CD14-positive monocyte (primary cell): ENCODE results near the gene IER2. TPM values are rescaled to one million over a fixed set of nuclear protein-coding genes. Genes with fewer than 3 reads are reported as not detected.

Experiments used
- DNase-seq, 3 donors: peaks; one replicate each; pipeline ENCODE4 v3.0.0-alpha.2; 2011 to 2022
- H2AFZ ChIP-seq: 2 replicates; pipeline ENCODE4 v1.6.0; 2012; ENCODE audit warnings: mild to moderate bottlenecking, low read depth, low read length, inconsistent platforms; ENCODE audit not compliant: insufficient read depth, poor library complexity, severe bottlenecking
- H3K27ac ChIP-seq, 2 donors: 1 replicate in 1 of 2; 2 replicates in 1 of 2; pipeline ENCODE4 v1.5.1; 2012 to 2013; ENCODE audit warnings: low read length in 2 of 2, control low read depth in 1 of 2, inconsistent platforms in 1 of 2, low read depth in 1 of 2, mild to moderate bottlenecking in 1 of 2
- H3K27me3 ChIP-seq, 2 donors: one replicate each; pipeline versions ENCODE4 v1.6.0 to v1.6.1; 2011 to 2013; ENCODE audit warnings: low read length in 2 of 2; ENCODE audit not compliant: control insufficient read depth in 2 of 2, insufficient read depth in 2 of 2
- H3K36me3 ChIP-seq, 2 donors: replicated peaks in 1 of 2; 1 replicate in 1 of 2; 2 replicates in 1 of 2; pipeline versions ENCODE4 v1.5.1 to v1.6.1; 2012 to 2013; ENCODE audit warnings: low read length in 2 of 2, control low read depth in 1 of 2, inconsistent platforms in 1 of 2, mild to moderate bottlenecking in 1 of 2; ENCODE audit not compliant: insufficient read depth in 2 of 2, control insufficient read depth in 1 of 2
- H3K4me1 ChIP-seq, 2 donors: 1 replicate in 1 of 2; 2 replicates in 1 of 2; pipeline versions ENCODE4 v1.5.1 to v1.6.1; 2012 to 2013; ENCODE audit warnings: low read length in 2 of 2, control low read depth in 1 of 2, inconsistent platforms in 1 of 2, mild to moderate bottlenecking in 1 of 2, moderate library complexity in 1 of 2; ENCODE audit not compliant: insufficient read depth in 2 of 2, control insufficient read depth in 1 of 2
- H3K4me2 ChIP-seq: replicated peaks from 2 replicates; pipeline ENCODE3; 2012; ENCODE audit warnings: low read length, moderate library complexity, mild to moderate bottlenecking; ENCODE audit not compliant: poor library complexity, severe bottlenecking; ENCODE audit errors: extremely low read depth
- H3K4me3 ChIP-seq, 3 experiments: fragments of 200-600 bp in 1 of 3; sonication (generic) in 1 of 3; replicated peaks in 1 of 3; 1 replicate in 2 of 3; 2 replicates in 1 of 3; pipeline ENCODE4 v1.5.1; 2011 to 2013; ENCODE audit warnings: low read length in 3 of 3, mild to moderate bottlenecking in 3 of 3, control low read depth in 2 of 3, low read depth in 2 of 3, inconsistent platforms in 1 of 3, moderate library complexity in 1 of 3
- H3K79me2 ChIP-seq: 2 replicates; pipeline ENCODE4 v1.6.0; 2012; ENCODE audit warnings: mild to moderate bottlenecking, control low read depth, inconsistent platforms, low read length, moderate library complexity; ENCODE audit not compliant: insufficient read depth
- H3K9ac ChIP-seq: 2 replicates; pipeline ENCODE4 v1.6.0; 2017; ENCODE audit warnings: low read length, mild to moderate bottlenecking; ENCODE audit not compliant: insufficient read depth, poor library complexity, severe bottlenecking
- H3K9me3 ChIP-seq, 2 donors: replicated peaks in 1 of 2; 1 replicate in 1 of 2; 2 replicates in 1 of 2; pipeline versions ENCODE4 v1.5.1 to v1.6.1; 2012 to 2013; ENCODE audit warnings: low read length in 2 of 2, control low read depth in 1 of 2; ENCODE audit not compliant: control insufficient read depth in 1 of 2, insufficient read depth in 1 of 2
- H4K20me1 ChIP-seq: 2 replicates; pipeline ENCODE4 v1.6.0; 2012; ENCODE audit warnings: mild to moderate bottlenecking, low read length, control low read depth, moderate library complexity; ENCODE audit not compliant: insufficient read depth
- H3K27ac Mint-ChIP-seq, 7 donors: one replicate each; pipeline ENCODE4 v1.8.0; 2020; ENCODE audit warnings: mild to moderate bottlenecking in 7 of 7, mixed read lengths in 7 of 7, moderate library complexity in 6 of 7, inconsistent platforms in 2 of 7
- H3K27me3 Mint-ChIP-seq, 3 donors: one replicate each; pipeline ENCODE4 v1.8.0; 2021 to 2022; ENCODE audit warnings: low read depth in 3 of 3, mild to moderate bottlenecking in 3 of 3, mixed read lengths in 3 of 3, moderate library complexity in 3 of 3, inconsistent platforms in 1 of 3
- H3K36me3 Mint-ChIP-seq, 2 donors: one replicate each; pipeline ENCODE4 v1.8.0; 2020; ENCODE audit warnings: mixed read lengths in 2 of 2, inconsistent platforms in 1 of 2, mild to moderate bottlenecking in 1 of 2
- H3K4me1 Mint-ChIP-seq: one replicate; pipeline ENCODE4 v1.8.0; 2020; ENCODE audit warnings: mild to moderate bottlenecking, mixed read lengths
- H3K4me3 Mint-ChIP-seq, 2 donors: one replicate each; pipeline ENCODE4 v1.8.0; 2020; ENCODE audit warnings: mild to moderate bottlenecking in 2 of 2, mixed read lengths in 2 of 2, moderate library complexity in 1 of 2
- H3K9me3 Mint-ChIP-seq, 7 donors: one replicate each; pipeline ENCODE4 v1.8.0; 2020 to 2022; ENCODE audit warnings: mixed read lengths in 7 of 7, mild to moderate bottlenecking in 6 of 7, moderate library complexity in 6 of 7, inconsistent platforms in 2 of 7
- WGBS: methylation state at CpG from one replicate; pipeline ENCODE4 v1.1.5; 2013; ENCODE audit warnings: missing lambda C conversion rate; ENCODE audit not compliant: insufficient coverage; 5-methylcytosine and 5-hydroxymethylcytosine counted together
- intact Hi-C, 2 donors: fragments of 100-400 bp; cut with micrococcal nuclease; formaldehyde crosslinking; loops; one replicate each; pipeline versions ENCODE4 v1.15.0 to v1.15.1; 2023
- polyA plus RNA-seq, 3 donors: library from polyadenylated mRNA; depleted of rRNA in 1 of 3; unstranded in 2 of 3; stranded (reverse) in 1 of 3; fragments of 300-500 nt in 2 of 3; fragments of >200 nt in 1 of 3; fragmentation: Illumina TruSeq in 2 of 3; gene quantifications; 1 replicate in 2 of 3; 2 replicates in 1 of 3; pipeline ENCODE4 v1.2.3, GENCODE V29; 2012 to 2021
- TF ChIP-seq, protein P1 (sequence below): fragments of 200-600 bp; IDR thresholded peaks from one replicate; pipeline ENCODE4 v1.8.0; 2022; ENCODE audit warnings: antibody characterized with exemption, mild to moderate bottlenecking

Gene IER2
- polyA plus RNA-seq, 3 donors = 355 to 804 (median 601) TPM

GRCh38 chr19:13117772-13118423 is 32.3 kb upstream of the IER2 start, which contains the start of gene NACC1:
TSS of gene NACC1 (plus strand) at chr19:13118264. CDS start at chr19:13135208, 16,944 bp downstream.
- Histone ChIP-seq H3K79me2 (peaks cover 61% of the 10 kb centered on the region), H3K36me3 (peaks cover 2 to 21% of the 10 kb centered on the region in 2 donors), H3K4me2 (peak within 1 kb of the TSS; percentile 89), H3K27me3 (no peaks in the 10 kb centered on the region), H2AFZ (peak within 1 kb of the TSS; percentile 89), H3K9me3 (no peaks in the 10 kb centered on the region), H3K27ac (peak within 1 kb of the TSS; percentile 9 to 70), H3K4me1 (peaks cover 37 to 50% of the 10 kb centered on the region in 2 donors), H4K20me1 (peaks cover 40% of the 10 kb centered on the region), H3K9ac (peak within 1 kb of the TSS; percentile 85), H3K4me3 (peak within 1 kb of the TSS; percentile 82 to 98 (median 92))
- 3% methylated on average over 61 of the region's 65 CpGs for WGBS
- intact Hi-C loops = loop anchor here in 1 of 2 donors (5.0 kb wide), 1 partner anchor 34 kb away; the partner anchor contains the start of genes IER2 and STX10
- Mint-ChIP-seq H3K27ac (peak within 1 kb of the TSS; percentile 83 to 95 (median 89)), H3K4me1 (peaks cover 55% of the 10 kb centered on the region), H3K4me3 (peak within 1 kb of the TSS; percentile 91 to 95), H3K9me3 (no peaks in the 10 kb centered on the region), H3K36me3 (peaks cover 15 to 23% of the 10 kb centered on the region in 2 donors), H3K27me3 (peaks cover 0 to 3% (median 0%) of the 10 kb centered on the region in 3 donors)
- DNase-seq = peak; percentile 66 to 80 (median 77)
- TF ChIP-seq, protein P1, sequence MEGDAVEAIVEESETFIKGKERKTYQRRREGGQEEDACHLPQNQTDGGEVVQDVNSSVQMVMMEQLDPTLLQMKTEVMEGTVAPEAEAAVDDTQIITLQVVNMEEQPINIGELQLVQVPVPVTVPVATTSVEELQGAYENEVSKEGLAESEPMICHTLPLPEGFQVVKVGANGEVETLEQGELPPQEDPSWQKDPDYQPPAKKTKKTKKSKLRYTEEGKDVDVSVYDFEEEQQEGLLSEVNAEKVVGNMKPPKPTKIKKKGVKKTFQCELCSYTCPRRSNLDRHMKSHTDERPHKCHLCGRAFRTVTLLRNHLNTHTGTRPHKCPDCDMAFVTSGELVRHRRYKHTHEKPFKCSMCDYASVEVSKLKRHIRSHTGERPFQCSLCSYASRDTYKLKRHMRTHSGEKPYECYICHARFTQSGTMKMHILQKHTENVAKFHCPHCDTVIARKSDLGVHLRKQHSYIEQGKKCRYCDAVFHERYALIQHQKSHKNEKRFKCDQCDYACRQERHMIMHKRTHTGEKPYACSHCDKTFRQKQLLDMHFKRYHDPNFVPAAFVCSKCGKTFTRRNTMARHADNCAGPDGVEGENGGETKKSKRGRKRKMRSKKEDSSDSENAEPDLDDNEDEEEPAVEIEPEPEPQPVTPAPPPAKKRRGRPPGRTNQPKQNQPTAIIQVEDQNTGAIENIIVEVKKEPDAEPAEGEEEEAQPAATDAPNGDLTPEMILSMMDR = no peak

DNA sequence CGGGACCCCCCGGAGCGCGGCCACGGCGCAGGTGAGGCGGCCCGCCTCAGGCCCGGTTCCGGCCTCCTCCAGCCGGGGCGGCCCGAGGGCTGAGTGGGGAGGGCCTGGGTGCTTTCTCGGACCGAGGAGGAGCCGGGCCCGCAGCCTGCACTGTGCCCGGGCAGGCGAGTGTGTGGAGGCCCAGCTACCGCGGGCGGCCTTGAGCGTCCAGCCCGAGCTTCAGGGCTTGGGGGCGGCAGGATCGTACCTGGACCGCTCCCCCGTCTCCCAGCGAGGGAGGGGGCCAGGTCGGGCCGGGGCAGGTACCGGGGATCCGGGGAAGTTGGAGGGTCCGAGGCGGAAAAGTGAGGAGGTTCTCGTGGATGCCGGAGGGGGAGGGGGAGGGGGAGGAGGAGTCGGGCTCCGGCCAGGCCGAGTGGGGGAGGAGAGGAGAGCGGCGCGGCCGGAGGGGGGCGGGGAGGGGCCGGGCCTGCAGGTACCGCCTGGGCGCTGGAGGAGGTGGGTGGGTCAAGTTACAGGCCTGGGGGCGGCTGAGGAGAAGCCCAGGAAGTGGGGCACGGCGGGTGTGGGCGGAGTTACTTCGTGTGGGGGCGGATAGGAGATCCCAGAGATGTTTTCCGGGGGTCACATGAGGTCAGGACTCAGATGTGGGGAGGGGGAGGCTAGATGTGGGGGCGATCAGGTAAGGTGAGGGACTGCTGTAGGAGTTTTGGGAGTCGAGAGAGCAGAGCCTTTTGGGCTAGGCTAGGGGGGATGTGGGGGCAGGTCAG is 31.6 kb upstream of the IER2 start:
- peak overlapping the region; percentile 72 for H2AFZ ChIP-seq
- no peaks in the 10 kb centered on the region for H3K27me3 ChIP-seq
- H3K4me3 ChIP-seq = peak overlapping the region; percentile 78 to 92 (median 92)
- peak overlapping the region; percentile 85 for H3K9ac ChIP-seq
- Mint-ChIP-seq H3K9me3 (no peaks in the 10 kb centered on the region), H3K27ac (peak overlapping the region in 5 of 7 donors; percentile 46 to 84 (median 71)), H3K4me3 (peak overlapping the region; percentile 76 to 82), H3K36me3 (peaks cover 16 to 22% of the 10 kb centered on the region in 2 donors), H3K27me3 (peaks cover 0 to 3% (median 0%) of the 10 kb centered on the region in 3 donors), H3K4me1 (peaks cover 55% of the 10 kb centered on the region)
- TF ChIP-seq, protein P1 = no peak
- H3K9me3 ChIP-seq = no peaks in the 10 kb centered on the region
- peaks cover 47% of the 10 kb centered on the region for H4K20me1 ChIP-seq
- DNase-seq = no peak
- H3K36me3 ChIP-seq = peaks cover 0 to 23% of the 10 kb centered on the region in 2 donors
- peak overlapping the region; percentile 89 for H3K4me2 ChIP-seq
- peaks cover 68% of the 10 kb centered on the region for H3K79me2 ChIP-seq
- intact Hi-C loops = loop anchor here in 1 of 2 donors (5.0 kb wide), 1 partner anchor 34 kb away; the partner anchor contains the start of genes IER2 and STX10
- under 1% methylated on average over 55 of the region's 57 CpGs for WGBS
- peaks cover 37 to 50% of the 10 kb centered on the region in 2 donors for H3K4me1 ChIP-seq
- peak overlapping the region in 1 of 2 donors; percentile 70 for H3K27ac ChIP-seq
